Skeletal muscle tissue (tissue), 4 donors: ENCODE measurements around the gene STMN1. TPM values are rescaled to one million over a fixed set of nuclear protein-coding genes. Genes with fewer than 3 reads are reported as not detected.

ENCODE experiments used
- H3K27ac ChIP-seq: one replicate; pipeline ENCODE4 v1.7.0; 2013; ENCODE audit warnings: mild to moderate bottlenecking, low read depth, low read length, inconsistent platforms
- H3K27me3 ChIP-seq, 3 donors: one replicate each; pipeline ENCODE4 v1.7.0; 2013; ENCODE audit warnings: low read length in 3 of 3; ENCODE audit not compliant: control insufficient read depth in 3 of 3, insufficient read depth in 3 of 3
- H3K36me3 ChIP-seq, 3 donors: one replicate each; pipeline ENCODE4 v1.7.0; 2013; ENCODE audit warnings: low read length in 3 of 3; ENCODE audit not compliant: control insufficient read depth in 3 of 3, insufficient read depth in 3 of 3
- H3K4me1 ChIP-seq, 3 donors: one replicate each; pipeline ENCODE4 v1.7.0; 2013; ENCODE audit warnings: low read length in 3 of 3, mild to moderate bottlenecking in 3 of 3; ENCODE audit not compliant: control insufficient read depth in 3 of 3, insufficient read depth in 3 of 3
- H3K4me3 ChIP-seq, 3 donors: one replicate each; pipeline ENCODE4 v1.7.0; 2013; ENCODE audit warnings: low read length in 3 of 3
- H3K9ac ChIP-seq, 3 donors: one replicate each; pipeline ENCODE4 v1.7.0; 2013; ENCODE audit warnings: low read length in 3 of 3, mild to moderate bottlenecking in 3 of 3, moderate library complexity in 2 of 3, low read depth in 1 of 3
- H3K9me3 ChIP-seq, 3 donors: one replicate each; pipeline ENCODE4 v1.7.0; 2013; ENCODE audit warnings: low read length in 3 of 3; ENCODE audit not compliant: control insufficient read depth in 3 of 3
- total RNA-seq: library from RNA; depleted of rRNA; stranded (reverse); fragments of >200 nt; gene quantifications from one replicate; pipeline ENCODE4 v1.2.3, GENCODE V29; 2014
- donor health status: Osteomylitis.

The STMN1 gene
- total RNA-seq, 1 donor from 2014 or later: 90.3 TPM

DNA sequence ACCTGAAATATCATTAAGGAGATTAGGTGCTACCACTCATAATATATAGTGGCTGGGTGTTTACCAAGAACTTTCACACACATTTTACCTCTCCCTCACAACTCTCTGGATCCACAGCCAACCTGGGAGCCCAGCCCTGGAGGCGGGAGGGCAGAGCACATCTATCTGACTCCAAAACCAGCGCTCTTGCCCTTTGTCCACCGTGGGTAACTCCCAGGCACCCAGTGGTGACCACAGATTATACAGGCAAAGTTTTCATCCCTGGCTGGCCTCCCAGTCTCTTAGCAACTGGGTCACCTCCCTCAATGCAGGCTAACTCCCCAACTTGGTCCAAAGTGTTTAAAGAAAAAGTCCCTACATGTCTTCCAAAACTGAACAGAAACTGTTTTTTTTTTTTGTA is 33.1 kb downstream of the STMN1 start:
- Histone ChIP-seq H3K4me3 (no peak overlapping the region), H3K9me3 (no peaks in the 10 kb centered on the region), H3K27me3 (no peaks in the 10 kb centered on the region), H3K36me3 (no peaks in the 10 kb centered on the region), H3K4me1 (peaks cover 13 to 24% (median 22%) of the 10 kb centered on the region in 3 donors), H3K9ac (no peak overlapping the region), H3K27ac (no peak overlapping the region)

DNA sequence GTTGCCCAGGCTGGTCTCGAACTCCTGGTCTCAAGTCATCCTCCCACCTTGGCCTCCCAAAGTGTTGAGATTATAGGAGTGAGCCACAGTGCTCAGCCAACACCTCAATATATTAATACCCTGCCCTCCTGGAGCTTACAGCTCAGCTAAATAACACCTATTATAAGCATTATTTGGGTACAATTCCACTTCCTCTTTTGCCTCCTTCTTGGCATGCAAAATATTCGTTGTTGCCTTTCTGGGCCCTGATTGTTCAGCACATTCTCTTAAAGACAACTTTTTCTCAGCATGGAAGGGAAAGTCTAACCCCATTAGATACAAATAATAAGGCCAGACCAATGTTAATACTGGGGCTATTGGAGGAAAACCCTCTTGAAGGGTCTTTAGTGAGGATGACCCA is 33.5 kb downstream of the STMN1 start:
- Histone ChIP-seq H3K4me3 (no peak overlapping the region), H3K9ac (no peak overlapping the region), H3K36me3 (no peaks in the 10 kb centered on the region), H3K27ac (no peak overlapping the region), H3K9me3 (no peaks in the 10 kb centered on the region), H3K27me3 (no peaks in the 10 kb centered on the region), H3K4me1 (peaks cover 13 to 24% (median 22%) of the 10 kb centered on the region in 3 donors)

DNA sequence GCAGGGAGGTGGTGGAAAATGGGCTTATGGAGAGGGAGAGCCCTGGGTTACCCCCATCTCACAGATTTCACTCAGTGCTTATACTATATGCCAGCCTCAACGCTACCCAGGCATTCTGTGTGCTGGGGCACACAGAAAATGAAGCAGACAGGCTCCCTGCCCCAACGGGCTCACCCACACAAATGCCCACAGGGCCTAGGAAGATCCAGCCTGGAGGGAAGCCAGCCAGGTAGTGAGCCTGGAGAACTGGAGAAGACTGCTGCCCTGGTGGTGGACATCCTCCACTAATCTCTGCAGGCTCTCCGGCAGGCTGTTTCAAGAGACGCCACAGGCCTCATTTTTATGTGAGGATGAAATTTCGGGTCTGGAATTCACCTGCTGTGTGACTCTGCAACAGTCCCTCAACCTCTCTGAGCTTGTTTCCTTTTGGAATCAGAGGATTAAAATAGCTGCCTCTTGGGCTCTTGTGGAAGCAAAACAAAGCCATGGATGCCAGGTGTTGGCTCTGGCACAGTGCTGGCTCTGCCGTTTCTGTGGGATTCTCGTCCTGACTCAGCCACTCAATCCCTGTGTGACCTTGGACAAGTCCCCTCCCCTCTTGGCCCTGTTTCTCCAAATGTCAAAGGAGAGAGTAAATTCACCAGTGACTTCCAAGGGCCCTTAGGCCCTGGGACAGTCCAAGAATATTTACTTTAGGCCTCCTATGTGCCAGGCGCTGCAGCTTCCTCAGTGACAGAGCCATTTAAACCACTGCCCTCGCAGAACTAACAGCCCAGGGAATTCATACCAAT is 34.3 kb downstream of the STMN1 start:
- Histone ChIP-seq H3K27me3 (no peaks in the 10 kb centered on the region), H3K36me3 (no peaks in the 10 kb centered on the region), H3K4me1 (peaks cover 13 to 24% (median 22%) of the 10 kb centered on the region in 3 donors), H3K4me3 (no peak overlapping the region), H3K9ac (peak overlapping the region in 1 of 3 donors; percentile 25), H3K27ac (no peak overlapping the region), H3K9me3 (no peaks in the 10 kb centered on the region)

DNA sequence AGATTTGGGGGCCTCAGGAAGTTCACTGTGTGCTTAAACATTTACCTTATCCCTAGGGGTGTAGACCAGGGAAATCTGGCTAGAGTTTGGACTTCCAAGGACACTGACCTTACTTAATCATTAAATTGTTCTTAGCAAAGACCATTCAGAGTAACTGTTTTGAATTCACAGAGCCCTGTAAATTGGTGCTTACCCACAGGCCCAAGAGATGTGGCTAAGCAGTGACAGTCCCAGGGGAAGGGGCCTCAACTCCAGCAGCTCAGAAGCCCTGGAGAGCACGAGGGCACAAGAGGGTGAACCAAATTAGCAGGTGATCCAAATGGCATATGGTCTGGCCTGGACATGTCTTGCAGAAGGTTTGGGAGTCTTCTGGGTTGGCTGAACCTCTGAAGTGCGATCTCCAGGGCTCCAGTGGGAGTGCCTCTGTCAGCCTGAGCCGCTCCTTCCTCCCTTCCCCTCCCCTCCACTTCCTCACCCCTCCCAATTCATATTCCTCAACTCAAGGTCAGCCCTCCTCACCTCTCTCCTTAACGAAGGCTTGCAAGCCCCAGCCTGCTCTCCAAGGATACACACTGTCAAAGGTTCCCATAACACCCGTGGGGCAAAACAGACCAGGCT is 35.0 kb downstream of the STMN1 start:
- no peak overlapping the region for H3K4me3 ChIP-seq
- no peaks in the 10 kb centered on the region for H3K27me3 ChIP-seq
- H3K9ac ChIP-seq: no peak overlapping the region
- H3K9me3 ChIP-seq: no peaks in the 10 kb centered on the region
- H3K27ac ChIP-seq: no peak overlapping the region
- H3K4me1 ChIP-seq: peaks cover 12 to 23% (median 21%) of the 10 kb centered on the region in 3 donors
- no peaks in the 10 kb centered on the region for H3K36me3 ChIP-seq

DNA sequence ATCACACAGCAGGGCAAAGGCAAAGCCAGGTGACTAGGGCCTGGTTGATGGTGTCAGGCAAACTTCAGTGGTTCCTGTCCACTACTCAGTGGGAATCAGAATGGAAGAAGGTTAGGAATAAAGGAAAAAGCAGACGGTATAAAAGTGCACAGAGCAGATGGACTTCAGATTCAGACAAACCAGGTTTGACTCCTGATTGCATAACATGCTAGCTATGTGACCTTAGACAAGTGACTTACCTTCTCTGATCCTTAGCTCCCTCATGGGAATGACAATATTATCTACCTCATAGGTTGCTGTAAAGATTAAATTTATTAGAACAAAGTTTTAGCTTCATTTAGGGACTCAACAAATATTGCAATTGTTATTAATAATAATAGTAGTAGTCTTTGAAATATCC is 35.6 kb downstream of the STMN1 start:
- Histone ChIP-seq H3K9me3 (no peaks in the 10 kb centered on the region), H3K9ac (no peak overlapping the region), H3K4me1 (peaks cover 10 to 21% (median 19%) of the 10 kb centered on the region in 3 donors), H3K27me3 (no peaks in the 10 kb centered on the region), H3K36me3 (no peaks in the 10 kb centered on the region), H3K27ac (no peak overlapping the region), H3K4me3 (no peak overlapping the region)

DNA sequence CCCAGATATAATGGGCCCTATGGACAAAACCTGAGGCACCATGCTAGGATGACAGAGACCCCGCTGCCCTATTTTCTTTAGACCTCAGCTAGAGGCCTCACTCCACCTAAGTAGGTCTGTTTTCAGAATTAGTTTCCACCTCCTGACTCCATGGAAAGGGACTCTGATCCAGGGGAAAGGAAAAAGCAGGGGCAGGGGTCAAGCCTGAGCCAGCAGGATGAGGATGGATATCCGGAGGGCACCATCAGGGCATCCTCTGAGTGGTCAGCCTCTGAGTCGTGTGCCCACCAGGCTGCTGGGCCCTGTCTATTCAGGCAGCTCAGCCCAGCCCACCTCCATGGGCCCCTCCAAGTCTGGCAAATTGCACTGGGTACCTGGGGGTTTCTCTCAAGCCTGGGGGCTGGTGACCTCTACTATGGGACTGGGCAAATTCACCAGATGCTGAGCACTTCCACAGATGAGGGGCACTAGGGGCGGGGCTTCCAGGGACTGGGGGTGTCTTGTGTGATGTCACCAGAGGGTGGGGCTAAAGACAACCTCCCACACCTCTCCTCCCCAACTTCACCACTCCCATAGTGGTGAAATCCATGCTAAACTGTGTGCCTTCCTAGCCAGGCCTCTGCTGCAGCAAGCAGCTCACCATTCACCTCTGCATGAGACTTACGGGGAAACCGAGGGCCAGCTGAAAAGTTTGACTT is 36.2 kb downstream of the STMN1 start:
- H3K4me3 ChIP-seq: no peak overlapping the region
- H3K4me1 ChIP-seq: peaks cover 10 to 20% (median 19%) of the 10 kb centered on the region in 3 donors
- no peaks in the 10 kb centered on the region for H3K36me3 ChIP-seq
- no peak overlapping the region for H3K9ac ChIP-seq
- no peaks in the 10 kb centered on the region for H3K27me3 ChIP-seq
- no peak overlapping the region for H3K27ac ChIP-seq
- H3K9me3 ChIP-seq: no peaks in the 10 kb centered on the region

DNA sequence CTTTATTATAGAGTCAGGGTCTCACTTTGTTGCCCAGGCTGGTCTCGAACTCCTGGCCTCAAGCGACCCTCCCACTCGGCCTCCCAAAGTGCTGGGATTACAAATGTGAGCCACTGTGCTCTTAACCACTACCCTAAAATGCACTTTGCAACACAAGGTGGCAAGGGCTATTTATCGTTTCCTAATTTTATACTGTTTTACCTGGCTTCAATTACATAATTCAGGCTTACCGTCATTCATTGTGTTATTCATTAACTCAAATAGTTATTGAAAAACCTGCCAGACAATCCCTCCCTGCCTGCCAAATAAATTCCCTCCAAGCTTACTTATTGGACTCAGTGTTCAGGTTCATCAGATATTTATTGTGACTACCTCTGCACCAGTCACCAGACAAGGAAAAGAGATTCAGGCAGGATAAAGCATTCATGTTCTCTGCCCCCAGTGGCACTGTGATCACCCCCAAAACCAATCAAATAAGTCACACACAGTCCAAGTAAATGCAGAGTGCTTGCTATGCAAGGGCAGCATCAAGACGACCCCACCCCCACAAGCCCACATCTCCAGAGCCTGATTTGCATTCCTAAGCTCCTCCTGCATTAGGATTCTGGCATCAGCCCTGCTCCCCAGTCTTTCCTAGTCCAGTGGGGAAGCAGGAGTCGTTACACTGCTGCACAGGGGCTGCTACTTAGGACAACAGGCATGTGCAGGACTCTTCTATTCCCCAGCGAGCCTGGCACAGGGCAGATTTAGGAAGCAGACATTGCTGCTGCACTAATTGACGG is 38.8 kb downstream of the STMN1 start:
- peaks cover 6 to 11% (median 9%) of the 10 kb centered on the region in 3 donors for H3K4me1 ChIP-seq
- no peak overlapping the region for H3K9ac ChIP-seq
- H3K4me3 ChIP-seq: no peak overlapping the region
- H3K36me3 ChIP-seq: peaks cover 0 to 4% (median 3%) of the 10 kb centered on the region in 3 donors
- H3K9me3 ChIP-seq: no peaks in the 10 kb centered on the region
- no peak overlapping the region for H3K27ac ChIP-seq
- no peaks in the 10 kb centered on the region for H3K27me3 ChIP-seq

DNA sequence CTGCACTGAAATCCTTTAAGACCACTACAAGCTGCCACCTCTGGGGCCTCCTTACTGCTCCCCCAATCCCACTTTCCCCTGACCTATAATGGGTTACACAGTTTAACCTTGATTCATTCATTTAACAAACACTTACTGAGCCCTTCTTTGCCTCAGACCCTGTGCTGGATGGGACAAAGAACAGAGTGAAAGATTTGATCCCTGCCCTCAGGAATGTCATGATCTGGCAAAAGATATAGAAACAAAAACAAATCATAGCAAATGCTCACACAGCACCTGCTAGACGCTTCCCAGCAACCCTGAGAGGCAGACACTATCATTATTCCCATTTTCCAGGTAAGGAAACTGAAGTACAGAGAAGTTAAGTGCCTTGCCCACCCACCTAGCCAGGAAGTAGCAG is 39.9 kb downstream of the STMN1 start:
- no peaks in the 10 kb centered on the region for H3K9me3 ChIP-seq
- peaks cover 0 to 4% (median 3%) of the 10 kb centered on the region in 3 donors for H3K36me3 ChIP-seq
- no peak overlapping the region for H3K4me3 ChIP-seq
- H3K27me3 ChIP-seq: no peaks in the 10 kb centered on the region
- H3K27ac ChIP-seq: no peak overlapping the region
- H3K9ac ChIP-seq: no peak overlapping the region
- H3K4me1 ChIP-seq: peaks cover 6 to 10% (median 8%) of the 10 kb centered on the region in 3 donors

DNA sequence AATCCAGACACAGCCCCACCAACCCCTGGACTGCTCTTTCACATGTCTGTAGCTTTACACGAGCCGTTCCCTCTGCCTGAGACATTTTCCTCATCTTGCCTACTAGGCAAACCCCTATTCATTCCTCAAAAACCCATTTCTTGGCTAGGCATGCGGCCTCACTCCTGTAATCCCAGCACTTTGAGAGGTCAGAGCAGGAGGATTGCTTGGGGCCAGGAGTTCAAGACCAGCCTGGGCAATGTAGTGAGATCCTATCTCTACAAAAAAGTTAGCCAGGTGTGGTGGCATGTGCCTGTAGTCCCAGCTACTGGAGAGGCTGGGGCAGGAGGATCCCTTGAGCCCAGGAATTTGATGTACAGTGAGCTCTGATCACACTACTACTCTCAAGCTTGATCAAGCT is 41.8 kb downstream of the STMN1 start:
- peaks cover 6 to 14% (median 8%) of the 10 kb centered on the region in 3 donors for H3K4me1 ChIP-seq
- H3K27me3 ChIP-seq: no peaks in the 10 kb centered on the region
- peaks cover 0 to 4% (median 3%) of the 10 kb centered on the region in 3 donors for H3K36me3 ChIP-seq
- no peak overlapping the region for H3K27ac ChIP-seq
- no peak overlapping the region for H3K9ac ChIP-seq
- no peak overlapping the region for H3K4me3 ChIP-seq
- H3K9me3 ChIP-seq: no peaks in the 10 kb centered on the region
